Measurements from ENCODE around the gene AGPAT1.

- TF ChIP-seq CCDC6 (CRISPR knock-in tag; IDR thresholded peaks at IDR 0.05): no peak
- TF ChIP-seq ZNF414 (CRISPR knock-in tag; IDR thresholded peaks at IDR 0.05): no peak
- TF ChIP-seq POLR2A (IDR thresholded peaks at IDR 0.05; ENCODE audit: insufficient read depth in 1 of 2, low read depth in 2 of 2, low read length in 2 of 2): no peak
- TF ChIP-seq, protein P1, sequence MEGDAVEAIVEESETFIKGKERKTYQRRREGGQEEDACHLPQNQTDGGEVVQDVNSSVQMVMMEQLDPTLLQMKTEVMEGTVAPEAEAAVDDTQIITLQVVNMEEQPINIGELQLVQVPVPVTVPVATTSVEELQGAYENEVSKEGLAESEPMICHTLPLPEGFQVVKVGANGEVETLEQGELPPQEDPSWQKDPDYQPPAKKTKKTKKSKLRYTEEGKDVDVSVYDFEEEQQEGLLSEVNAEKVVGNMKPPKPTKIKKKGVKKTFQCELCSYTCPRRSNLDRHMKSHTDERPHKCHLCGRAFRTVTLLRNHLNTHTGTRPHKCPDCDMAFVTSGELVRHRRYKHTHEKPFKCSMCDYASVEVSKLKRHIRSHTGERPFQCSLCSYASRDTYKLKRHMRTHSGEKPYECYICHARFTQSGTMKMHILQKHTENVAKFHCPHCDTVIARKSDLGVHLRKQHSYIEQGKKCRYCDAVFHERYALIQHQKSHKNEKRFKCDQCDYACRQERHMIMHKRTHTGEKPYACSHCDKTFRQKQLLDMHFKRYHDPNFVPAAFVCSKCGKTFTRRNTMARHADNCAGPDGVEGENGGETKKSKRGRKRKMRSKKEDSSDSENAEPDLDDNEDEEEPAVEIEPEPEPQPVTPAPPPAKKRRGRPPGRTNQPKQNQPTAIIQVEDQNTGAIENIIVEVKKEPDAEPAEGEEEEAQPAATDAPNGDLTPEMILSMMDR (CRISPR knock-in tag; IDR thresholded peaks at IDR 0.05): no peak
- TF ChIP-seq, protein P2, sequence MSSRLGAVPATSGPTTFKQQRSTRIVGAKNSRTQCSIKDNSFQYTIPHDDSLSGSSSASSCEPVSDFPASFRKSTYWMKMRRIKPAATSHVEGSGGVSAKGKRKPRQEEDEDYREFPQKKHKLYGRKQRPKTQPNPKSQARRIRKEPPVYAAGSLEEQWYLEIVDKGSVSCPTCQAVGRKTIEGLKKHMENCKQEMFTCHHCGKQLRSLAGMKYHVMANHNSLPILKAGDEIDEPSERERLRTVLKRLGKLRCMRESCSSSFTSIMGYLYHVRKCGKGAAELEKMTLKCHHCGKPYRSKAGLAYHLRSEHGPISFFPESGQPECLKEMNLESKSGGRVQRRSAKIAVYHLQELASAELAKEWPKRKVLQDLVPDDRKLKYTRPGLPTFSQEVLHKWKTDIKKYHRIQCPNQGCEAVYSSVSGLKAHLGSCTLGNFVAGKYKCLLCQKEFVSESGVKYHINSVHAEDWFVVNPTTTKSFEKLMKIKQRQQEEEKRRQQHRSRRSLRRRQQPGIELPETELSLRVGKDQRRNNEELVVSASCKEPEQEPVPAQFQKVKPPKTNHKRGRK (CRISPR knock-in tag; IDR thresholded peaks at IDR 0.05): no peak
- no peak for TF ChIP-seq YY1 (IDR thresholded peaks at IDR 0.05; ENCODE audit: insufficient read depth, insufficient replicate concordance, low read depth, low read length)
- TF ChIP-seq RFX1 (IDR thresholded peaks at IDR 0.05): no peak
- TF ChIP-seq RBFOX2 (IDR thresholded peaks at IDR 0.05; ENCODE audit: low read depth, low read length): no peak
- no peak for TF ChIP-seq KLF9 (CRISPR knock-in tag; IDR thresholded peaks at IDR 0.05; ENCODE audit: low read depth)
These were observed 2.7 kb downstream of the AGPAT1 start for GRCh38 chr6:32173051-32173727.
